Tibial nerve (tissue), 4 donors: ENCODE results near the gene PIM1. TPM values are rescaled to one million over a fixed set of nuclear protein-coding genes. Genes with fewer than 3 reads are reported as not detected.
A peak's percentile ranks its signal among the peaks of the same experiment; 100 is the strongest.

ENCODE experiments used
- DNase-seq, 2 donors: peaks; one replicate each; pipeline ENCODE4 v3.0.0-alpha.2; 2019; ENCODE audit warnings: low spot score in 2 of 2
- H3K27ac ChIP-seq, 4 donors: fragments of 200-600 bp; sonication (generic) in 3 of 4; one replicate each; pipeline ENCODE4 v1.5.1; 2017 to 2019; ENCODE audit warnings: mild to moderate bottlenecking in 1 of 4
- H3K27me3 ChIP-seq, 2 donors: fragments of 200-600 bp; sonication (generic) in 1 of 2; one replicate each; pipeline versions ENCODE4 v1.5.1 to v1.6.0; 2017 to 2019
- H3K36me3 ChIP-seq, 3 donors: fragments of 200-600 bp; sonication (generic); one replicate each; pipeline ENCODE4 v1.5.1; 2018 to 2019
- H3K4me1 ChIP-seq, 4 donors: fragments of 200-600 bp; sonication (generic) in 3 of 4; one replicate each; pipeline ENCODE4 v1.5.1; 2017 to 2019
- H3K4me3 ChIP-seq, 4 donors: fragments of 200-600 bp; sonication (generic) in 3 of 4; one replicate each; pipeline ENCODE4 v1.5.1; 2017 to 2019; ENCODE audit warnings: mild to moderate bottlenecking in 1 of 4, moderate library complexity in 1 of 4
- H3K9me3 ChIP-seq, 4 donors: fragments of 200-600 bp; sonication (generic) in 3 of 4; one replicate each; pipeline ENCODE4 v1.5.1; 2017 to 2019
- EP300 ChIP-seq, 2 donors: sonication (generic); formaldehyde crosslinking; IDR thresholded peaks; one replicate each; pipeline ENCODE4 v1.6.1; 2017; ENCODE audit warnings: antibody characterized with exemption in 2 of 2, mild to moderate bottlenecking in 1 of 2
- POLR2A ChIP-seq, 2 donors: fragments of 450-650 bp; IDR thresholded peaks; one replicate each; pipeline ENCODE4 v1.6.1; 2017; ENCODE audit warnings: antibody characterized with exemption in 2 of 2, mild to moderate bottlenecking in 2 of 2, moderate library complexity in 2 of 2
- WGBS, 2 donors: methylation state at CpG; one replicate each; pipeline ENCODE4 v1.1.5; 2018; 5-methylcytosine and 5-hydroxymethylcytosine counted together
- total RNA-seq, 4 donors: library from RNA; depleted of rRNA; stranded (reverse); fragments of >200 nt; gene quantifications; one replicate each; pipeline ENCODE4 v1.1.0, GENCODE V29; 2016
- TF ChIP-seq, protein P1 (sequence below), 5 experiments: fragments of 200-600 bp in 3 of 5; fragments of 450-650 bp in 2 of 5; sonication (generic) in 3 of 5; IDR thresholded peaks; one replicate each; pipeline ENCODE4 v1.5.1; 2016 to 2019; ENCODE audit warnings: antibody characterized with exemption in 5 of 5, mild to moderate bottlenecking in 3 of 5, moderate library complexity in 2 of 5

PIM1 gene
- total RNA-seq, 4 donors from 2014 or later = 2.8 to 22.8 (median 6.6) TPM

DNA sequence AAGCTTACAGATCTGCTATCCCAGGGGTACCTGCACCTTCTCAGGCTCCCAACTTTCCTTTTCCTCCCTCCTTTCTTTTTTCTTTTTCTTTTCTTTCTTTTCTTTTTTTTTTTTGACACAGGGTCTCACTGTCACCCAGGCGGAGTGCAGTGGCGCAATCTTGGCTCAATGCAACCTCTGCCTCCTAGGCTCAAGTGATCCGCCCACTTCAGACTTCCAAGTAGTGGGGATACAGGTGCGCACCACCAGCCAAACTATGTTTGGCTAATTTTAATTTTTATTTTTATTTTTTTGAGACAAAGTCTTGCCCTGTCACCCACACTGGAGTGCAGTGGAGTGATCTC is 36.0 kb downstream of the PIM1 start:
- no peak overlapping the region for H3K4me3 ChIP-seq
- TF ChIP-seq, protein P1, sequence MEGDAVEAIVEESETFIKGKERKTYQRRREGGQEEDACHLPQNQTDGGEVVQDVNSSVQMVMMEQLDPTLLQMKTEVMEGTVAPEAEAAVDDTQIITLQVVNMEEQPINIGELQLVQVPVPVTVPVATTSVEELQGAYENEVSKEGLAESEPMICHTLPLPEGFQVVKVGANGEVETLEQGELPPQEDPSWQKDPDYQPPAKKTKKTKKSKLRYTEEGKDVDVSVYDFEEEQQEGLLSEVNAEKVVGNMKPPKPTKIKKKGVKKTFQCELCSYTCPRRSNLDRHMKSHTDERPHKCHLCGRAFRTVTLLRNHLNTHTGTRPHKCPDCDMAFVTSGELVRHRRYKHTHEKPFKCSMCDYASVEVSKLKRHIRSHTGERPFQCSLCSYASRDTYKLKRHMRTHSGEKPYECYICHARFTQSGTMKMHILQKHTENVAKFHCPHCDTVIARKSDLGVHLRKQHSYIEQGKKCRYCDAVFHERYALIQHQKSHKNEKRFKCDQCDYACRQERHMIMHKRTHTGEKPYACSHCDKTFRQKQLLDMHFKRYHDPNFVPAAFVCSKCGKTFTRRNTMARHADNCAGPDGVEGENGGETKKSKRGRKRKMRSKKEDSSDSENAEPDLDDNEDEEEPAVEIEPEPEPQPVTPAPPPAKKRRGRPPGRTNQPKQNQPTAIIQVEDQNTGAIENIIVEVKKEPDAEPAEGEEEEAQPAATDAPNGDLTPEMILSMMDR (IDR thresholded peaks at IDR 0.05) = no peak
- no peak for TF ChIP-seq EP300 (IDR thresholded peaks at IDR 0.05)
- TF ChIP-seq POLR2A (IDR thresholded peaks at IDR 0.05) = no peak
- DNase-seq = no peak
- WGBS, 2 donors = 90 to 93% methylated on average over 4 of the region's 4 CpGs
- no peaks in the 10 kb centered on the region for H3K9me3 ChIP-seq
- no peaks in the 10 kb centered on the region for H3K27me3 ChIP-seq
- H3K36me3 ChIP-seq = no peaks in the 10 kb centered on the region
- H3K27ac ChIP-seq = no peak overlapping the region
- H3K4me1 ChIP-seq = peaks cover 0 to 9% (median 0%) of the 10 kb centered on the region in 4 donors

DNA sequence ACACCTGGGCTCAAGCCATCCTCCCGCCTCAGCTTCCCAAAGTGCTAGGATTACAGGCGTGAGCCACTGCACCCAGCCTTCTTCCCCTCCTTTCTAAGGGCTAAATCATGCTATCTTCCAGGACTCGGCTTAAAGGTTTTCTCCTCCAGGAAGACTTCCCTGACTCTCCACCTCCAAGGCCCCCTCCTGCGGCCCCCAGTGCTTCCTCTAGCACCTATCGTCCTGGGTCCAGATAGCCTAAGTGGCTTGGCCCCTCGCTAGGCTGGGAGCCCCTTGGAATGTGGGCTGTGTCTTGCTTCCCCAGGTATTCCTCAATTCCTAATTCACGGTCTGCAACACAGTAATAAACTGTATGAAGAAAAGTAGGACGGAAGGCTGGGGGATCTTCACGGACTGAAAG is 36.7 kb downstream of the PIM1 start:
- H3K27me3 ChIP-seq = no peaks in the 10 kb centered on the region
- 80 to 81% methylated on average over 9 of the region's 9 CpGs for WGBS, 2 donors
- peaks cover 0 to 9% (median 0%) of the 10 kb centered on the region in 4 donors for H3K4me1 ChIP-seq

DNA sequence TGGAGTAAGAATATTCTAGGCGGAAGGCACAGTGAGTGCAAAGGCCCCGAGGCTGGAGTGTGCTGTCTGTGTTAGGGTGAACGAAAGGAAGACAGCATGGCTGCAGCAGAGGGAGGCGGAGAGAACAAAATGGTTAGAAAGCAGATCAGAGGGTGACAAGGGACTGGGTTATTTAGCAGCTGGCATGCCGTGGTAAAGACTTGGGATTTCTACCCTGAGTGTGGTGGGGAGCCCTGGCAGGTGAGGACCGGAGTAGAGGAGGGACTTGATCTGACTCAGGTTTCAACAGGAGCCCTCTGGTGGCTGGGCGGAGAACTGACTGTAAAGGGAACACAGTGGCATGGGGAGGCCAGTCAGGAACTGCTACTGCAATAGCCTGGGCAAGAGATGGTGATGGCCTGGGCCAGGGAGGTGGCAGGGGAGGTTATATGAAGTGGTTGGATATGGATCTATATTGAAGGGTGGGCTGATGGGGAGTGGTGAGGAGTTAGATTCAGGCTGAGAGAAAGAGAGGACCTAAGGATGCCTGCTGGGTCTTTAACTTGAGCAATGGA is 38.0 kb downstream of the PIM1 start:
- DNase-seq = peak; percentile 58 to 82
- no peak overlapping the region for H3K27ac ChIP-seq
- WGBS, 2 donors = 60 to 61% methylated on average over 7 of the region's 7 CpGs
- peaks cover 0 to 9% (median 0%) of the 10 kb centered on the region in 4 donors for H3K4me1 ChIP-seq
- TF ChIP-seq EP300 (IDR thresholded peaks at IDR 0.05) = no peak
- TF ChIP-seq, protein P1 (IDR thresholded peaks at IDR 0.05) = peak; percentile 47 to 71 (median 54)
- H3K27me3 ChIP-seq = no peaks in the 10 kb centered on the region
- no peaks in the 10 kb centered on the region for H3K9me3 ChIP-seq
- no peak overlapping the region for H3K4me3 ChIP-seq
- no peaks in the 10 kb centered on the region for H3K36me3 ChIP-seq

More for the DNA sequence above, 36.7 kb downstream of the PIM1 start:
- no peak for TF ChIP-seq EP300 (IDR thresholded peaks at IDR 0.05)
- Histone ChIP-seq H3K27ac (no peak overlapping the region), H3K36me3 (no peaks in the 10 kb centered on the region), H3K4me3 (no peak overlapping the region), H3K9me3 (no peaks in the 10 kb centered on the region)
- no peak for DNase-seq

DNA sequence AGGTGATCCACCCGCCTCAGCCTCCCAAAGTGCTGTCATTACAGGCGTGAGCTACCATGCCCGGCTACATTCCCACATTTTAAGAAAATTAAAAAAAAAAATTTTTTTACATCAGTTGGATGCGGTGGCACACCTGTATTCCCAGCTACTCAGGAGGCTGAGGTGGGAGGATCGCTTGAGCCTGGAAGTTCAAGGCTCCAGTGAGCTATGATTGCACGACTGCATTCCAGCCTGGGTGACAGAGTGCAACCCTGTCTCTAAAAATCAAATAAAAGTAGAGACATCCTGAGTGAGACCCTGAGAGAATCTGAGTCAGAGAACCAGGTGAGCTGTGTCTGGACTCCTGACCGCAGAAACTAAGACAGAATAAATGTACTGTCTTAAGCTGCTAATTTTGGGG is 38.8 kb downstream of the PIM1 start:
- H3K4me1 ChIP-seq = peaks cover 0 to 9% (median 0%) of the 10 kb centered on the region in 4 donors
- H3K4me3 ChIP-seq = no peak overlapping the region
- no peak for DNase-seq
- TF ChIP-seq POLR2A (IDR thresholded peaks at IDR 0.05) (no peak), EP300 (IDR thresholded peaks at IDR 0.05) (no peak)
- TF ChIP-seq, protein P1 (IDR thresholded peaks at IDR 0.05) = no peak
- H3K9me3 ChIP-seq = no peaks in the 10 kb centered on the region
- no peaks in the 10 kb centered on the region for H3K27me3 ChIP-seq
- no peaks in the 10 kb centered on the region for H3K36me3 ChIP-seq
- WGBS, 2 donors = 93 to 95% methylated on average over 7 of the region's 7 CpGs
- no peak overlapping the region for H3K27ac ChIP-seq

DNA sequence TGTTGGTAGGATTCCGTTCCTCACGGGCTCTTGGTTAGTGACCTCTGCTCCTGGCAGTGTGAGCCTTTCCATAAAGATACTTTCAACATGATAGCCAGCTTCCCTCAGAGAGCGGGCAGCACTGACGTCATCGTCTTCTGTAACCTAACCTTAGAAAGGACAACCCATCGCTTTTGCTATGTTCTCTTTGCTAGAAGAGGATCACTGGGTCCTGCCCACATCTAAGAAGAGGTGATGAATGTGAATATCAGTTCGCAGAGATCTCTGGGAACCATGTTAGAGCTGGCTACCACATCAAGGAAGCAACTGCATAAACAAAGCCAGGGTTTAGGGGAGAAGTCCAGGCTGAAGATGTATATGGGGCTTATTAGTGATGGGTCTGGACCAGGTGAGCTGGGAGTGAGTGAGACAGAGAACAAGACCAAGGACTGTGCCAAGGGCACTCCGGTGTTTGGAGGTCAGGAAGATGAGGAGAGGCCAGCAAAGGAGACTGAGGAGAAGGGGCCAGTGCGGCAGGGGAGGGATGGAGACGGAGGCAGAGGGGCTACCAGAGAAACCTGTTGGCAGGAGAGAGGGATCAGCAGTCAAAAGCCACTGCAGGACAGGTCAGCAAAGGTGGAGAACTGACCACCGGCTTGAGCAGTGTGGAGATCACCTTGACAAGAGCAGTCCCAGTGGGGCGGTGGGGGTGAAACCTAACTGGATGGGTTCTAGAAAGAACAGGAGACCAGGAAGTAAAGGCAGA is 39.7 kb downstream of the PIM1 start:
- Histone ChIP-seq H3K27me3 (no peaks in the 10 kb centered on the region), H3K27ac (no peak overlapping the region), H3K4me3 (no peak overlapping the region), H3K4me1 (peaks cover 0 to 9% (median 0%) of the 10 kb centered on the region in 4 donors), H3K36me3 (no peaks in the 10 kb centered on the region), H3K9me3 (no peaks in the 10 kb centered on the region)
- no peak for DNase-seq
- WGBS, 2 donors = 82 to 85% methylated on average over 12 of the region's 12 CpGs
- TF ChIP-seq POLR2A (IDR thresholded peaks at IDR 0.05) (no peak), EP300 (IDR thresholded peaks at IDR 0.05) (no peak)
- TF ChIP-seq, protein P1 (IDR thresholded peaks at IDR 0.05) = no peak
